Gastroesophageal sphincter (tissue), 4 donors: Measurements from ENCODE around the gene P4HTM. TPM values are rescaled to one million over a fixed set of nuclear protein-coding genes. Genes with fewer than 3 reads are reported as not detected.
A peak's percentile ranks its signal among the peaks of the same experiment; 100 is the strongest.

Source experiments
- ATAC-seq: fragments of 150-250 bp; one replicate; pipeline ENCODE4 v1.9.1; 2016; ENCODE audit warnings: mild to moderate bottlenecking, moderate library complexity
- H3K27ac ChIP-seq, 4 donors: fragments of 200-600 bp; sonication (generic) in 3 of 4; 1 replicate in 3 of 4; 2 replicates in 1 of 4; pipeline ENCODE4 v1.5.1; 2016 to 2019
- H3K27me3 ChIP-seq: fragments of 200-600 bp; sonication (generic); one replicate; pipeline ENCODE4 v1.5.1; 2019
- H3K36me3 ChIP-seq, 2 donors: fragments of 200-600 bp; sonication (generic); one replicate each; pipeline ENCODE4 v1.5.1; 2019; ENCODE audit warnings: control low read depth in 1 of 2
- H3K4me1 ChIP-seq, 3 donors: fragments of 200-600 bp; sonication (generic); 1 replicate in 2 of 3; 2 replicates in 1 of 3; pipeline ENCODE4 v1.5.1; 2016 to 2019; ENCODE audit warnings: control low read depth in 2 of 3
- H3K4me3 ChIP-seq, 2 donors: fragments of 200-600 bp; sonication (generic); one replicate each; pipeline ENCODE4 v1.5.1; 2019; ENCODE audit warnings: mild to moderate bottlenecking in 1 of 2, moderate library complexity in 1 of 2
- H3K9me3 ChIP-seq, 3 donors: fragments of 200-600 bp; sonication (generic); one replicate each; pipeline ENCODE4 v1.5.1; 2017 to 2019; ENCODE audit warnings: control low read depth in 2 of 3
- EP300 ChIP-seq: sonication (generic); formaldehyde crosslinking; IDR thresholded peaks from one replicate; pipeline ENCODE4 v1.6.1; 2017; ENCODE audit warnings: antibody characterized with exemption, mild to moderate bottlenecking
- POLR2A ChIP-seq, 2 donors: fragments of 450-650 bp; IDR thresholded peaks; one replicate each; pipeline ENCODE4 v1.6.1; 2017; ENCODE audit warnings: antibody characterized with exemption in 2 of 2, mild to moderate bottlenecking in 2 of 2, moderate library complexity in 1 of 2
- POLR2AphosphoS5 ChIP-seq: sonication (generic); formaldehyde crosslinking; IDR thresholded peaks from one replicate; pipeline ENCODE4 v1.6.1; 2017; ENCODE audit warnings: antibody characterized with exemption
- WGBS, 2 donors: methylation state at CpG; one replicate each; pipeline ENCODE4 v1.1.5; 2018; ENCODE audit warnings: low coverage in 1 of 2; 5-methylcytosine and 5-hydroxymethylcytosine counted together
- total RNA-seq, 4 donors: library from RNA; depleted of rRNA; stranded (reverse); fragments of >200 nt; gene quantifications; one replicate each; pipeline ENCODE4 v1.1.0, GENCODE V29; 2016
- TF ChIP-seq, protein P1 (sequence below), 4 experiments: fragments of 200-600 bp in 2 of 4; fragments of 450-650 bp in 2 of 4; sonication (generic) in 1 of 4; IDR thresholded peaks; one replicate each; pipeline ENCODE4 v1.5.1; 2017 to 2019; ENCODE audit warnings: antibody characterized with exemption in 4 of 4, mild to moderate bottlenecking in 2 of 4, moderate library complexity in 2 of 4

Gene P4HTM
- total RNA-seq, 4 donors from 2014 or later = 29.1 to 38.9 (median 35.2) TPM

DNA sequence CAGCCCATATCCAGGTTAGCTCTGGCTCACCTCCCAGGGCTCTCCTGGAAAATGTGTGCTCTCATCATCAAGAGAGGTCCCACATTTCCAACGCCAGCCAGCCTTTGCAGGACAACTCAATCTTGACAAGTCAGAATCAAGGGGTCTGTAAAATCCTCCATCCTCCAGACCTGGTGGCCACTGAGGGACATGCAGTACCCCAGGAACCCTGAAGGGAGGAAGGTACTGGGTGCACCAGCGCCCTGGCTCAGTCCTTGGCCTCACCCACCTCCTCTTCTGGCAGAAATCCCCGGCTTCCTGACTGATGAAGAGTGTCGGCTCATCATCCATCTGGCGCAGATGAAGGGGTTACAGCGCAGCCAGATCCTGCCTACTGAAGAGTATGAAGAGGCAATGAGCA lies 11.1 kb downstream of the P4HTM start:
- WGBS, 2 donors = no CpG with 5 or more reads among the region's 6 CpGs
- H3K27ac ChIP-seq = no peak overlapping the region
- H3K4me1 ChIP-seq = peaks cover 0 to 7% (median 0%) of the 10 kb centered on the region in 3 donors
- H3K27me3 ChIP-seq = no peaks in the 10 kb centered on the region
- H3K4me3 ChIP-seq = no peak overlapping the region
- peaks cover 0 to 44% of the 10 kb centered on the region in 2 donors for H3K36me3 ChIP-seq
- no peak for ATAC-seq
- TF ChIP-seq EP300 = no peak
- TF ChIP-seq POLR2A (IDR thresholded peaks at IDR 0.05) = no peak
- no peak for TF ChIP-seq POLR2AphosphoS5
- TF ChIP-seq, protein P1, sequence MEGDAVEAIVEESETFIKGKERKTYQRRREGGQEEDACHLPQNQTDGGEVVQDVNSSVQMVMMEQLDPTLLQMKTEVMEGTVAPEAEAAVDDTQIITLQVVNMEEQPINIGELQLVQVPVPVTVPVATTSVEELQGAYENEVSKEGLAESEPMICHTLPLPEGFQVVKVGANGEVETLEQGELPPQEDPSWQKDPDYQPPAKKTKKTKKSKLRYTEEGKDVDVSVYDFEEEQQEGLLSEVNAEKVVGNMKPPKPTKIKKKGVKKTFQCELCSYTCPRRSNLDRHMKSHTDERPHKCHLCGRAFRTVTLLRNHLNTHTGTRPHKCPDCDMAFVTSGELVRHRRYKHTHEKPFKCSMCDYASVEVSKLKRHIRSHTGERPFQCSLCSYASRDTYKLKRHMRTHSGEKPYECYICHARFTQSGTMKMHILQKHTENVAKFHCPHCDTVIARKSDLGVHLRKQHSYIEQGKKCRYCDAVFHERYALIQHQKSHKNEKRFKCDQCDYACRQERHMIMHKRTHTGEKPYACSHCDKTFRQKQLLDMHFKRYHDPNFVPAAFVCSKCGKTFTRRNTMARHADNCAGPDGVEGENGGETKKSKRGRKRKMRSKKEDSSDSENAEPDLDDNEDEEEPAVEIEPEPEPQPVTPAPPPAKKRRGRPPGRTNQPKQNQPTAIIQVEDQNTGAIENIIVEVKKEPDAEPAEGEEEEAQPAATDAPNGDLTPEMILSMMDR (IDR thresholded peaks at IDR 0.05) = no peak
- H3K9me3 ChIP-seq = no peaks in the 10 kb centered on the region

DNA sequence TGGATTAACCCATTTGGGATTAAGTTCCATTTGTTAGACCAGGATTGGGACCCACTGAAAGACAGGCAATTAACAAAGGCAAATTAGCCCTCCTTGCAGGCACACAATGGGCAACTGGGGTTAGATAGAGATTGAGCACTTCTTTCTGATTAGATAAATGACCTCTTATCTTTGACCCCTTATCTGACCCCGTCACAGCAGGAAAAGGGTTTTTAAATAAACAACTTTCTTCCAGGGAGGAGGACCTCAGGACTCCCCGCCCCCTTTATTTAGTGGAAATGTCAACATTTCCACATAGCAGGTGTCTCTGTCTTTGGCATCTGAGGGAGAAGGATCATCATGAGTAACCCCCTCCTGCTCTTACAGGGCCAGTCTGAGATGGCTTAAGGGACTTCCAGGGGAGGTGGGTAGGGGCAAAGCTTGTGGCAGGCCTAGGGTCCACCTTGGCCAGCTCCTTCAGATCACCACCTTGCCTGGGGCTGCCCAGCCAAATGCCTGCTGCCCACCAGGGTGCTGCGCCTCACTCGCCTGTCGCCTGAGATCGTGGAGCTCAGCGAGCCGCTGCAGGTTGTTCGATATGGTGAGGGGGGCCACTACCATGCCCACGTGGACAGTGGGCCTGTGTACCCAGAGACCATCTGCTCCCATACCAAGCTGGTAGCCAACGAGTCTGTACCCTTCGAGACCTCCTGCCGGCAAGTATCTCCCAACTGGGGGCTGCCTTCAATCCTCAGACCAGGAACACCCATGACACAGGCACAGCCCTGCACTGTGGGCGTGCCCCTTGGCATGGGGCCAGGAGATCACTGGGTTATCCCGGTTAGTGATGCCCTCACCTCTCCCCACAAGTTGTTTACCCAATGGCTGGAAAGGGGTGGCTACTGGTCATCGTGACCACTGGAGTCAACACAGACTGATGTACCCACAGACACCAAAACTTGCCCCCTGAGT lies 14.6 kb downstream of the P4HTM start:
- TF ChIP-seq EP300 (no peak), POLR2AphosphoS5 (no peak), POLR2A (IDR thresholded peaks at IDR 0.05) (no peak)
- TF ChIP-seq, protein P1 (IDR thresholded peaks at IDR 0.05) = no peak
- Histone ChIP-seq H3K4me3 (no peak overlapping the region), H3K4me1 (peaks cover 0 to 35% (median 9%) of the 10 kb centered on the region in 3 donors), H3K27me3 (no peaks in the 10 kb centered on the region), H3K27ac (no peak overlapping the region), H3K36me3 (peaks cover 0 to 28% of the 10 kb centered on the region in 2 donors), H3K9me3 (no peaks in the 10 kb centered on the region)
- ATAC-seq = no peak
- 80 to 85% methylated on average over 2 to 4 of the region's 16 CpGs for WGBS, 2 donors

DNA sequence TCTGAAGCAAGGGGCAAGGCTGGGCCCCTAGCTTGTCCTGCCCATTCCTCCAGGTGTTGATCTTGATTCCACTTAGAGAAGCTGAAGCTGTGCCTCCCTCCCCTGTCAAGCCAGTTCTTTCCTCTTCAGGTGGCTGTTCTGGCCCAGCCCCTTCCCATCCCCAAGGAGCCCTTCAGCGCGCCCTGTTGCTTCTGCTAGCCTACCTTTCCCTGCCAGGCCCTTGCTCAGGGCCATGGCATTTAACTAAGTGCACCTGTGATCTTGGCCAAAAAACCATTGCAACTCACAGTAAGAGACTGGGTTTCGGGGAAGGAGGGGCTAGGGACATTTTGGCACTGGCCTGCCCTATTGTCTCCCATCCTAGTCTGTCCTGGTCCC lies 15.3 kb downstream of the P4HTM start:
- no peak overlapping the region for H3K27ac ChIP-seq
- H3K27me3 ChIP-seq = no peaks in the 10 kb centered on the region
- no peak for ATAC-seq
- WGBS, 2 donors = 100% methylated on average over 2 of the region's 3 CpGs; no CpG with 5 or more reads in 1 of the 2 donors
- no peak overlapping the region for H3K4me3 ChIP-seq
- H3K9me3 ChIP-seq = no peaks in the 10 kb centered on the region
- H3K36me3 ChIP-seq = peaks cover 0 to 30% of the 10 kb centered on the region in 2 donors
- TF ChIP-seq POLR2AphosphoS5 (no peak), EP300 (no peak), POLR2A (IDR thresholded peaks at IDR 0.05) (no peak)
- TF ChIP-seq, protein P1 (IDR thresholded peaks at IDR 0.05) = no peak
- H3K4me1 ChIP-seq = peaks cover 0 to 41% (median 9%) of the 10 kb centered on the region in 3 donors

DNA sequence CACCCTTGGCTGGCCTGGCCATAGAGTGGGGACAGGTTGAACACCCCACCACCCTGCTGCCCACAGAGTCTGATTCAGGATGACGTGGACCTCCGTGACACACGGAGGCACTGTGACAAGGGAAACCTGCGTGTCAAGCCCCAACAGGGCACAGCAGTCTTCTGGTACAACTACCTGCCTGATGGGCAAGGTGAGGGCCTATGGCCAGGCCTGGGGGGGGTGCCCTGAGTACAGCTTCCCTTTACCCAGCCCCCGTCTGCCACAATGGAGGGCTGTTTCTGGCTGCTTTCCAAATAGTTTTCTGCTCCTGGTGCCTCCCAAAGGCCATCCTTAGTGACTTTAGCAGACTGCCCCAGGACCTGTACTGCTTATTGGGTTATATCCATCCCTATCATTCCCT lies 16.0 kb downstream of the P4HTM start:
- Histone ChIP-seq H3K9me3 (no peaks in the 10 kb centered on the region), H3K27me3 (no peaks in the 10 kb centered on the region), H3K4me1 (peaks cover 0 to 47% (median 9%) of the 10 kb centered on the region in 3 donors), H3K36me3 (peaks cover 0 to 31% of the 10 kb centered on the region in 2 donors), H3K27ac (peak overlapping the region in 3 of 4 donors; percentile 85 to 98 (median 97)), H3K4me3 (peak overlapping the region in 1 of 2 donors; percentile 90)
- TF ChIP-seq, protein P1 (IDR thresholded peaks at IDR 0.05) = no peak
- no peak for TF ChIP-seq EP300
- no peak for TF ChIP-seq POLR2AphosphoS5
- TF ChIP-seq POLR2A (IDR thresholded peaks at IDR 0.05) = no peak
- ATAC-seq = no peak
- WGBS, 2 donors = 100% methylated on average over 1 of the region's 5 CpGs; no CpG with 5 or more reads in 1 of the 2 donors
